Neuron (in vitro differentiated cells): ENCODE results near the gene MAD1L1.

Experiments used
- H2AFZ ChIP-seq: one replicate; pipeline ENCODE4 v1.6.1; 2013; ENCODE audit warnings: low read depth, mild to moderate bottlenecking, inconsistent platforms, low read length, moderate library complexity
- H3K27me3 ChIP-seq: one replicate; pipeline ENCODE4 v1.6.1; 2013; ENCODE audit warnings: low read length; ENCODE audit not compliant: insufficient read depth
- H3K36me3 ChIP-seq: one replicate; pipeline ENCODE4 v1.6.1; 2013; ENCODE audit warnings: low read length; ENCODE audit not compliant: insufficient read depth
- H3K4me1 ChIP-seq: one replicate; pipeline ENCODE4 v1.6.1; 2013; ENCODE audit warnings: low read length; ENCODE audit not compliant: insufficient read depth
- H3K4me3 ChIP-seq: 2 replicates; pipeline ENCODE4 v1.5.1; 2013; ENCODE audit warnings: mild to moderate bottlenecking, low read length, moderate library complexity
- H3K9me3 ChIP-seq: one replicate; pipeline ENCODE4 v1.6.1; 2013; ENCODE audit warnings: low read length

The MAD1L1 gene

DNA sequence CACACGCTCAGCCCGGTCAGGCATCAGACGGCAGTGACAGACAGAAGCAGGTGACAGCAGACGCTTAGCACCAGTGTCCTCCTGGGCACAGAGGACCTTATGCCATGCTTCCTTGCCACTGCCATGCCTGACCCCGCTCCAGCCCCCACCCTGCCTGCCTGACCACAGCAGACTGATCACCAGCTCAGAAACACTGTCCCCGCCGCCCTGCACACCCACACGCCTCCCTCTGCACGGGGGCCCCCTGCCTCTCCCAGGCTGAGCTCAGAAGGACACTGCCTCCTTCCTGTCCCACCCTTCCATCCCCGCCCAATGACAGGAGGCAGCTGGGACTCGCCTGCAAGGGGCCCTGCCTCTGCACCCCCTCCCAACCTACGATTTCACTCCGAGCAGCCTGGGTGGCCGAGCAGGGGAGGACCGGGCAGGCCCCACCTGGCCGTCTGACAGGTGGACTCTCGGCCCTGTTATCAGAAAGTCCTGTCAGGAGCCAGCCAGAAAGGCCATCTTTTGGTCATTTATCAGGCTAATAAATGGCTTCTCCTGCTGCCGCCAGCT lies 379.2 kb downstream of the MAD1L1 start:
- Histone ChIP-seq H3K4me3 (no peak overlapping the region), H3K36me3 (no peaks in the 10 kb centered on the region), H2AFZ (no peak overlapping the region), H3K27me3 (no peaks in the 10 kb centered on the region), H3K4me1 (no peaks in the 10 kb centered on the region), H3K9me3 (no peaks in the 10 kb centered on the region)

- Histone ChIP-seq H3K4me1 (no peaks in the 10 kb centered on the region), H2AFZ (no peak overlapping the region), H3K36me3 (no peaks in the 10 kb centered on the region), H3K9me3 (no peaks in the 10 kb centered on the region), H3K4me3 (no peak overlapping the region), H3K27me3 (no peaks in the 10 kb centered on the region)
Measured at GRCh38 chr7:1852517-1853430, 380.0 kb downstream of the MAD1L1 start.

DNA sequence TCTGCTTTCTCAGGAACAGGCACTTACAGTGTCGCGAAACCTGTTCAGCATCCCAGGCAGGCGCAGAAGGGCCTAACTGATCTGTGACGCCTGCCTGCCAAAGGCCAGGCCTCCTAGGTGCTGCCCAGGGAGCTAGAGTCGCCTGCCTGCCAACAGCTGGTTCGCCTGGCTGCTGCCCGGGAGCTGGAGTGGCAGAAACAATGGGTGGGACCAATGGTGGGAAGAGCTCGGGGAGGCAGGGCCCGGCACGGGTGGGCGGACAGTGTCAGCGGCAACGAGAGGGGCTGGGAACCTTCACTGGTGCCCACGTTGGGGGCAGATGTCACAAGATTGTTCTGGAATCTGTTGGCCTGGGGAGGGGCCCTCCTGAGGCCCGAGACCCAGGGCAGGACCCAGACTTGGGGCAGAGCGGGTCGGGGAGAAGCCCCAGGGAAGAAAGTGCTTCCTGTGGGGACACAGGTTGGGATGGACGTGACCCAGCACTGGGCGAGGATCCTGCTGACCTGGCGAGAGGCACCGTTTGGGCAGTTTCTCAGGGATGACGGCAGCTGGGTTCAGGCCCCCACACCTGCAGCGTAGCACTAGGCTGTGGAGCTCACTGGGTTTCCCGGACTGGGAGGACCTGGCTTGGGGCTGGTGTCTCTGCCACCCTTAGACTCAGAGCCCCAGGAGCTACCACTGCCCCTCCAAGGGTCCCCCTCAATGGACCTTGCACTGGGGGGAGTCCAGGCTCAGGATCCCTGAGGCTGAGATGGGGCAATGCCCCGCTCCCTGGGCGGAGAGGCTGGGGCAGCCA lies 380.8 kb downstream of the MAD1L1 start:
- Histone ChIP-seq H3K9me3 (no peaks in the 10 kb centered on the region), H3K27me3 (no peaks in the 10 kb centered on the region), H3K4me1 (no peaks in the 10 kb centered on the region), H2AFZ (no peak overlapping the region), H3K4me3 (no peak overlapping the region), H3K36me3 (no peaks in the 10 kb centered on the region)

GRCh38 chr7:1850976-1851571 lies 381.7 kb downstream of the MAD1L1 start:
- Histone ChIP-seq H3K4me3 (no peak overlapping the region), H3K4me1 (peaks cover 3% of the 10 kb centered on the region), H3K36me3 (no peaks in the 10 kb centered on the region), H2AFZ (no peak overlapping the region), H3K9me3 (no peaks in the 10 kb centered on the region), H3K27me3 (no peaks in the 10 kb centered on the region)

GRCh38 chr7:1850111-1850975 lies 382.4 kb downstream of the MAD1L1 start:
- H3K36me3 ChIP-seq, result no peaks in the 10 kb centered on the region
- no peaks in the 10 kb centered on the region for H3K27me3 ChIP-seq
- no peaks in the 10 kb centered on the region for H3K9me3 ChIP-seq
- peaks cover 10% of the 10 kb centered on the region for H3K4me1 ChIP-seq
- no peak overlapping the region for H3K4me3 ChIP-seq
- no peak overlapping the region for H2AFZ ChIP-seq

DNA sequence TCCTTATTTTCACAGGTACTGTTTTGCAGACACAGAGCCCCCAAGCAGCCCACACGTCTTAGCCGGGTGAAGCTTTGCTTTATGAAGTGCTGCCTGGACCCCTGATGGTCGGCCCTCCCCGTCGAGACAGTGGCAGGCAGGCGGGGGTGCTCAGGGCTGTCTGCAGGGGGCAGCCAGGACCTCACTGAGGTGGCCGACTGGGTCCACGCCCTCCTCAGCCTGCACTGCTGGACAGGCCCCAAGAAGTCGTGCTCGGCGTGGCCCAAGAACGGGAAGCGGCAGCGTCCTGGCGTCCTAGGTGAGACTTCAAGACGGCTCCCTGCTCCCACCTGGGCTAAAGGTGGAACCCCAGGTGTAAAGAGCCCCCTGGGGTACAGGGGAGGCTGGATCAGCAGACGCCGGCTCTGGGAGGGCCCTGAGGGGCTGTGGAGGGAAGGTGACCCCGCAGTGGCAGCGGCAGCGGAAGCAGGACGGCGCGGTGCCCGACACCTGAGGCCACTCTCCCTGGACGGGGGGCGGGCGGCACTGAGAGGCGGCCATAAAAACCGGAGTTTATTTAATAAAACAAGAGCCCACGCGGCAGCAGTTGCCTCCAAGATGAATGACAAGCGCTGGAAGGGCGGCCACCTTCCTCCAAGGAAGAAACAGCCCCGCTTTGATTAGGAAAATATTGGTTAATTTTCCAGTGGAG lies 383.2 kb downstream of the MAD1L1 start:
- no peak overlapping the region for H3K4me3 ChIP-seq
- peaks cover 18% of the 10 kb centered on the region for H3K4me1 ChIP-seq
- no peaks in the 10 kb centered on the region for H3K9me3 ChIP-seq
- no peak overlapping the region for H2AFZ ChIP-seq
- H3K27me3 ChIP-seq, result no peaks in the 10 kb centered on the region
- H3K36me3 ChIP-seq, result no peaks in the 10 kb centered on the region

GRCh38 chr7:1848911-1849311 lies 383.8 kb downstream of the MAD1L1 start:
- H3K27me3 ChIP-seq, result no peaks in the 10 kb centered on the region
- peaks cover 18% of the 10 kb centered on the region for H3K4me1 ChIP-seq
- H3K9me3 ChIP-seq, result no peaks in the 10 kb centered on the region
- H2AFZ ChIP-seq, result no peak overlapping the region
- H3K36me3 ChIP-seq, result no peaks in the 10 kb centered on the region
- no peak overlapping the region for H3K4me3 ChIP-seq

DNA sequence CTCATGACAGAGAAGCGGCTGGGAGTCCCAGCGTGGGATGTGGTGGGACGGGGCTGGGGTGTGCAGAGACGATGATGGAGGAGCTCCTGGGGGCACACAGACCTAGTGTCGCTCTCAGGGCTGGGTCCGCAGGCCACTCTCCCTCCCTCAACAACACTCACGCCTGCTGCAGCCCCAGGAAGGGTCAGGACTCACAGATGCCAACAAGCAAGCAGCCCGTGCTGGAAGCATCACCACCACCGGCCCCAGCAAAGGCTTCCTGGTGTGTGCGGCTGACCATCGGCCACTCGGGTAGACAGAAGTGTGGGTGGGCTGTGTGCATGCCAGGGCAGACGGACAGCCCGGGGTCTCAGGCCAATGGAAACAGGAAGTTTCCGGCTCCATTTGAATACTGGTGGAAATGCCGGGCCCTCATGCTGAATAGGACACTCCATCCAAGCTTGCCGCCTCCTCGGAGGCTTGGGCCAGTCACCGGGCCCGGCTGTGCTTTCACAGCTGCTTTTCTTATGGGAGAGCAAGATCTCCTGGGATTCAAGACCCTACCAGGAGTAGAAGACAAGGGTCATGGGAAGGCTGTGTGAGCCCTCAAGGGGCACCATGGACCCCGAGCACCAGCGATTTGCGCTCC lies 384.6 kb downstream of the MAD1L1 start:
- no peaks in the 10 kb centered on the region for H3K9me3 ChIP-seq
- H3K27me3 ChIP-seq, result no peaks in the 10 kb centered on the region
- peaks cover 18% of the 10 kb centered on the region for H3K4me1 ChIP-seq
- no peak overlapping the region for H2AFZ ChIP-seq
- no peak overlapping the region for H3K4me3 ChIP-seq
- no peaks in the 10 kb centered on the region for H3K36me3 ChIP-seq

DNA sequence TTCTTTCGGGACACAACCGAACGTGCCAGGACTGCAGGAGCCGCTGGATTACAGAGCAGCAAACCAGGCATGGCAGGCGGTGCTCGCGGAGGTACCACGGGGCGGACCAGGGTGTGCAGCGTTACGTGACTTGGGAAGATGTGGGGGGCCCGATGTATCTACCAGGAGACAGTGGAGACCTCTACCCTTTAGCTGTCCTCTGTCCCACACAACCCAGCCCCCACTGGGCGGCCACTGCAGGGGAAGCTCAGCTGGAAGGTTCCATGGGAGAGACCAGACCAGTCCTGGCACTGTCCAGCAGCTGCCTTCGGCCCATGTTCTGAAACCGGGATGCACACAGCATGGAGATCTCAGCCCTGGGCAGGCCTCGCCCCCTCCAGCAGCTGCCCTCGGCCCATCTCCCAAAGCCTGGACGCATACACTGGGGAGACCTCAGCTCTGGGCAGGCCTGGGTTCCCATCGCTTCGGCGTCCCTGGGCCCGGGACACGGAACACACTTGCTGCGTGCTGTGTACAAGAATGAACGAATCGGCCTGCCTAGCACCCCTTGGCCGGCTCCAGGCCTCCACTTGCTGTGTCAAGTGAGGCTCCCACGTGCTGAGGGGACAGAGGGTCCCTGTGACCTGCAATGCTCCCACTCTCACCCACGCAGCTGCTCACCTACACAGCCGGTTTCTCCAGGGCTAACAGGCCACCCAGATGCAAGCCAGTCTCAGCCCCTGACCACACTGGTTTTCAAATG lies 385.3 kb downstream of the MAD1L1 start:
- Histone ChIP-seq H2AFZ (no peak overlapping the region), H3K27me3 (no peaks in the 10 kb centered on the region), H3K4me3 (no peak overlapping the region), H3K9me3 (no peaks in the 10 kb centered on the region), H3K36me3 (no peaks in the 10 kb centered on the region), H3K4me1 (peaks cover 18% of the 10 kb centered on the region)

DNA sequence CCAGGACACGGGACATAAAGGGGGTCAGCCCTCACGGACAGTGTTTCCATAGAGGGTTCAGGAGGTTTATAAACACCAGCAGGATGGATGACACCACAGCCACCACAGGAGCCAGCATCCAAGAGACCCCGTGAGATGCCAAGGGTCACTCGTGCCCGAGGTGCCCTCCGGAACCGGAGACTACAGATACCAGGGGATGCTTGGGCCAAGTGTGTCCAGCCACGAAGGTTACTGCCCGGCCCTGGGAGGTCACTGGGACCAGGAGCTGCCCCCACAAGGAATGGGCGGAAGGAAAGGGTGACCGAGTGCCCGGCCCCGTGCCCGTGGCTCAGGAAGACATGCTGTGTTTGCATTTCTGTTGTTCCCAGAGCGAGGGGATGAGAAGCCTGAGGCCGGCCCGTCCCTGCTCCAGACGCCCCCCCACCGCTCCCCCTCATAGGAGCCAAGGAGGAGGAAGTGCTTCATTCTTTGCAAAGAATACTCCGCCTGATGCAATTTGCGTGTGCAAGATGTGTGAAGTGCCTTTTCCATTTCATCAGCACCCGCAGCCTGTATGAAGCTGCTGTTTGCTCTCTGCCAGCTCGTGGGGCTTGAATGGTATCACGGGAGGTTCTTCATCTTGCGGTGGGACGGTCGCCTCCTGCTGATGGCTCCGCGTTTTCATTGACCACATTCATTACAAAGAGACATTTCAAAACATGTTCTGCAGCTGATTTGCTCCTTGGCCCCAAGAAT lies 386.2 kb downstream of the MAD1L1 start:
- Histone ChIP-seq H2AFZ (no peak overlapping the region), H3K9me3 (no peaks in the 10 kb centered on the region), H3K4me3 (no peak overlapping the region), H3K27me3 (no peaks in the 10 kb centered on the region), H3K36me3 (no peaks in the 10 kb centered on the region), H3K4me1 (peaks cover 18% of the 10 kb centered on the region)
